IMR-90 (cell line): Measurements from ENCODE around the gene TIE1.

Experiments
- BHLHE40 ChIP-seq: fragments of 150-350 bp; IDR thresholded peaks from 2 replicates; pipeline ENCODE4 v1.6.1; 2016; ENCODE audit warnings: mild to moderate bottlenecking, low read depth, low read length
- CEBPB ChIP-seq: IDR thresholded peaks from 2 replicates; pipeline ENCODE4 v1.6.1; 2012; ENCODE audit warnings: low read depth, low read length, improper control_type of control experiment
- CHD1 ChIP-seq: IDR thresholded peaks from 2 replicates; pipeline ENCODE4 v1.6.1; 2012; ENCODE audit warnings: low read depth, low read length, improper control_type of control experiment
- CTCF ChIP-seq: conservative IDR thresholded peaks from 2 replicates; pipeline ENCODE4 v1.5.1; 2012; ENCODE audit warnings: mild to moderate bottlenecking, low read depth, low read length, improper control_type of control experiment
- FOS ChIP-seq: fragments of 150-350 bp; IDR thresholded peaks from 2 replicates; pipeline ENCODE4 v1.6.1; 2016; ENCODE audit warnings: low read depth, low read length
- POLR2A ChIP-seq: IDR thresholded peaks from 2 replicates; pipeline ENCODE4 v1.6.1; 2012; ENCODE audit warnings: mild to moderate bottlenecking, low read depth, low read length
- SMC3 ChIP-seq: fragments of 150-350 bp; IDR thresholded peaks from 2 replicates; pipeline ENCODE4 v1.6.1; 2016; ENCODE audit warnings: low read depth, mild to moderate bottlenecking, antibody characterized with exemption, low read length, moderate library complexity
- USF2 ChIP-seq: fragments of 150-350 bp; IDR thresholded peaks from 2 replicates; pipeline ENCODE4 v1.6.1; 2017; ENCODE audit warnings: mild to moderate bottlenecking, antibody characterized with exemption, low read length, low read depth

- TF ChIP-seq CHD1 = no peak
- TF ChIP-seq USF2 = no peak
- no peak for TF ChIP-seq CTCF
- no peak for TF ChIP-seq BHLHE40
- no peak for TF ChIP-seq SMC3
- TF ChIP-seq POLR2A = no peak
- TF ChIP-seq FOS = no peak
- TF ChIP-seq CEBPB = no peak
Measured at GRCh38 chr1:43285269-43285990, 15.4 kb upstream of the TIE1 start, which contains the start of gene C1orf210.
